Measurements from ENCODE around the gene KL.
A peak's percentile ranks its signal among the peaks of the same experiment; 100 is the strongest.

KL gene

DNA sequence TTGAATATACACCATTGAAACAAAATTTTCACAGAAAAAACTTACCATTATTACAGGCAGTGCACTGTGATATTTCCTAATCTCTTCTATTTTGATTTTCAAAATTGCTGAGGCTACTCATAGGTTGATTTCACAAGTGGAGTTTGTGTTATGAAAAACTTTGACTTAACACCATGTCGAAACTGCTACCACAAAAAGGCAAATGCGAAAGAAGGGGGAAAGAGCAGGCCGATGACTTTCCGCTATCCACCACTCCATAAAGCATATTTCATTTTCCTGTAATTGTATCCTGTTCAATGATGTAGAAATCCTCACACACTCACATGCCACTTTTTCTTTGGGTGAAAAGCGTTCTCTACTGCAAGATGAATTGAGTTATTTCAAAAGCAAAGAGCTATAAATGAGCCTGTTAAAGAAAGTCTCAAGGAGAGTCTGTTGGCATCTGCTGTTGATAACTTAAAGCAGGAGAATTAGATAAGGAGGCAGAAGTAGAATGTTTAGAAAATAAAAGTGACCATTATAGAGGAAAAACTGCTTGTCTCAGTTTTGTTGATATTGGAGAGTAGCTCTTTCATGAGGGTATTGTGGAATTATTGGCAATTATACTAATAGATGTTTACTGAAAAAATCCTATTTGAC is 18.8 kb downstream of the KL start:
- no peak for DNase-seq (ENCODE audit: low read depth, low spot score)

DNA sequence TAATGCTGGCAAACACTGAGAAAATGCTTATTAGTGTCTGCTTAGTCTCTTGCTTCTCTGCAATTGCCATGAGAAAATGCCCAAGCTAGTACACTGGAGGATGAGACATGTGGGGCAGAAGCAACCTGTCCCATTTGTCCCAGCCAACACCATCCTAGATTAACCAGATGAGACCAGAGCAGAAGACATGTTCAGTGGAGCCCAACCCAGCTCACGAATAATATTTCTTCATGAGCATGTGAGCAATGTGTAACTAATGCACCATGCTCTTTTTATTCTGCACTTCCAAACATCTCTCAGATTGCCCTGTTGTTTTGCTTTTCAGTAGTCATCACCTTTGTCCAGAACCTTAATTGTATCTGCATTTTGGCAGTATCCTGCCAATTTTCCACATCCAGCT is 21.4 kb downstream of the KL start:
- DNase-seq (ENCODE audit: low read depth, low spot score) = no peak

DNA sequence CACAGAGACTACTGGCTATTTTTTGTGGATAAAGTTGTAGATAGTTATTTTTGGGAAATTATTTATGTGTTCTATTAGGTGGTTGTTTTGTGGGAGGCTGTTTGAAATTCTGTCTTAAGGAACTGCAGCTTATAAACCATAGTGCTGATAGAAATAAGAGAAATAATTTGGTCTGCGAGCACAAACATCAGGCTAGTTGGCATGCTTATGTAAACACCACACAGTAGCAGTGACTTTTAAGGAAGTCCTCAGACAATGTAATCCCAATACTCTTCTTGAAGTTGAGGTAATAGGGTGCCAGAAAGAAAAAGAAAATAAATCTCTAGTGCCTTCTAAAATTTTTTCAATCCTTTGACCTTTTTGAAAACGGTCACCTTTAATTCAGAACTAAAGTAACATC is 23.9 kb downstream of the KL start:
- no peak for DNase-seq (ENCODE audit: low read depth, low spot score)

DNA sequence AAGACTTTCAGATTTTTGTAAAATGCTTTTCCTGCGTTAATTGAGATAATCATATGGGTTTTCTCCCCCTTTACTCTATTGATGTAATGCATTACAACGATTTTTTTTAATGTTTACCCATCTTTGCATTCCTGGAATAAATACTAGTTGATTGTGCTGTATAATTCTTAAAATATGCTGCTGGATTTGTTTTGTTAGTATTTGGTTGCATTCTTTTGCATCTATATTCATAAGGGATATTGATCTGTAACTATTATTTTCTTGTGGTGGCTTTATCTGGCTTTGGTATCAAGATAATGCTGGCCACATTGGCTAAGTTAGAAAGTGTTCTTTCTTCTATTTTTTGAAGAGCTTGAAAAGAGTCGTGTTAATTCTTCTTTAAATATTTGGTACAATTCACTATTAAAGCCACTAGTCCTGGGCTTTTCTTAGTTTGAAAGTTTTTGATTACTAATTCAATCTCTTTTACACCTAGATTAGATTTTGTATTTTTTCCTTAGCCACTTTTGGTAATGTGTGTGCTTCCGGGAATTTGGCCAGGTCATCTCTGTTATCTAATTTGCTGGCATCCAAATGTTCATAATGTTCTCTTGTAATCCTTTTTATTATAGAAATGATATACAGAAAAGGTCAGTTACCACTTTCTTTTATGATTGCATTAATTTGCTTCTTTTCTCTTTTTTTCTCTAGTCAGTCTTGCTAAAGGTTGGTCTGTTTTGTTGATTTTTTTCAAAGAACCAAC is 29.8 kb downstream of the KL start:
- no peak for DNase-seq (ENCODE audit: low read depth, low spot score)

DNA sequence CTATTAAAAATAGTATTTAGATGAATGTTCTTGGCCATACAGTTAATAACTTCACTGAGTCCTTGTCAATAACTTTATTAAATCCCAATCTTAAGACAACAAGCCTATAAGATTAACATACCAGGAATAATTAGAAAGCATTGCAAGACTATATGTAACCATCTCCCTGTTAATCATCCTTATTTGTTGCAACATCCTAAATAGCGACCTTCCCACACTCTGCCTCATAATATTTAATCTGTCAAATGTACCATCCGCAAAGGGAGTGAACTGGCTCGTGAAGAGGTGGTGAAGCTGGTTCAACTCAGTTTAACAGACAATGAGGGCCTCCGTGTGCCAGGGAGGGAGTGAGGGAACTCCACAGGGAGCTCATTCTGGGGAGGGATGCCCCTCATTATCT is 33.9 kb downstream of the KL start:
- no peak for DNase-seq (ENCODE audit: low read depth, low spot score)

DNA sequence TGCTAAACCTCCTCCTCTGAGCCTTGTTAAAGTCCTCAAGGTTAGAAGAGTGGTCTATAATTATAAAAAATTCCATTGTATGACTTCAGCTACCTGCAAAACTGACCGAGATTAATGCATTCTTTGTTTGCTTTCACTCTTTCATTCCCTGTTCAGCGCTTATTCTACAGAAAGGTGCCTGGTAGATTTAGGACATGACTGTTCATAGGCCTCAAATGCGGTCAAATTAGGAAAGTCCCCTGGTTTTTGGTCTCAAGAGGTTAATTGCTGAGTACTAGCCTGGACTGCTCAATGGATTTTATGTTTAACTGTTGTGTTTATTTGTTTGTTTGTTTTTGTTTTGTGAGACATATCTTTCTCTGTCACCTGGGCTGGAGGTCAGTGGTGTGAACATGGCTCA is 35.4 kb downstream of the KL start:
- DNase-seq (ENCODE audit: low read depth, low spot score) = no peak

DNA sequence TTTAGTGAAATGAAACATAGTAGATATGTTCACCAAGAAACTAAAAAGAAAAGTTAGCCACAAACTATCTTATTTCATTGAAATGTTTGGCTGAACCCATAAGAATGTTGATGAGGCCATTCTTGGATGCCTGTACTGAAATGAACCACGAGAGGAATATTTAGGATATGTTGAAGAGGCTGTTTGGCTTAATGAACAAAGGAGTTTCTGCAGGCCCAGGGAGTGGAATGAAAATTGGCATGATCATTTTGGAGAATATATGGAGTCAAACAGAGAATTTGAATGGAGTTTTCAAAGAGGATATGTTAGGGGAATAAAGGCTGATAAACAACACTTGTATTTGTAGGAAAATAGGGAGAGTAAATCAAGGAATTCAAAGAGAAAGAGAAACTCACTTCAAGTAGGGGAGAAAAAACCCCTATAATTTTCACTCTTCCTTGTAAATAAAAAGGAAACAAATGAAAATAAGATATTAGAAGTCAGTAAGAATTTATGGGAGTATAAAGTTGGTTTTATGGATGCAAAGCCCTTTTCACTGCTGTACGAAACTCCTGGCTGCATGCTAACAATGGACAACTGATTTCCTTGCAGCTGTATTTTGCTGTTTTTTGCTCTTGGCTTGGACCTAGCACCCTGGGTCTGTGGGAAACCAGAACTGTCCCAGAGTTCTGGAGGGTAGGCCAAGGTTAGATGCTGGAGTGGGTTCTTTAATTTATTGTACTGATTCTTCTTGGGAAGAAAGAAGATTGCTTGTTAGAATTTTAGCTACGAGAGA is 36.5 kb downstream of the KL start:
- peak; percentile 78 for DNase-seq (ENCODE audit: low read depth, low spot score)

DNA sequence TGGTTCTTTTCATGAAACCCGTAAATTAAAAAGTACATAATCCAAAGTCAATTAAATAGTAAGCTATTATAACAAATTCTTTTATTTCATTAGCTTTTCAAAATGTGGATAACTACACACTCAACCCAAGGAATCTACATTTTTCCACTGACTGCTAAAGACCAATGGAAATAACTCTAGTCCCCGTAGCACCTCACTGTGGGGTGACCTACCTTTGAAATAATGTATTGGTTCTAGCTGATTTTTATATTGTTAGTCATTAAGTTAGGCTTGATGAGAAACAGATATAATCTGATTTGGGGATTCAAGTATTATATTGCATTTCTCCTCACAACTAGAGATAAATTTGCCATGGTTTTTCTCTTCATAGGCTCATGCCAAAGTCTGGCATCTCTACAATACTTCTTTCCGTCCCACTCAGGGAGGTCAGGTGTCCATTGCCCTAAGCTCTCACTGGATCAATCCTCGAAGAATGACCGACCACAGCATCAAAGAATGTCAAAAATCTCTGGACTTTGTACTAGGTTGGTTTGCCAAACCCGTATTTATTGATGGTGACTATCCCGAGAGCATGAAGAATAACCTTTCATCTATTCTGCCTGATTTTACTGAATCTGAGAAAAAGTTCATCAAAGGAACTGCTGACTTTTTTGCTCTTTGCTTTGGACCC is 37.3 kb downstream of the KL start:
- DNase-seq (ENCODE audit: low read depth, low spot score) = peak; percentile 66

DNA sequence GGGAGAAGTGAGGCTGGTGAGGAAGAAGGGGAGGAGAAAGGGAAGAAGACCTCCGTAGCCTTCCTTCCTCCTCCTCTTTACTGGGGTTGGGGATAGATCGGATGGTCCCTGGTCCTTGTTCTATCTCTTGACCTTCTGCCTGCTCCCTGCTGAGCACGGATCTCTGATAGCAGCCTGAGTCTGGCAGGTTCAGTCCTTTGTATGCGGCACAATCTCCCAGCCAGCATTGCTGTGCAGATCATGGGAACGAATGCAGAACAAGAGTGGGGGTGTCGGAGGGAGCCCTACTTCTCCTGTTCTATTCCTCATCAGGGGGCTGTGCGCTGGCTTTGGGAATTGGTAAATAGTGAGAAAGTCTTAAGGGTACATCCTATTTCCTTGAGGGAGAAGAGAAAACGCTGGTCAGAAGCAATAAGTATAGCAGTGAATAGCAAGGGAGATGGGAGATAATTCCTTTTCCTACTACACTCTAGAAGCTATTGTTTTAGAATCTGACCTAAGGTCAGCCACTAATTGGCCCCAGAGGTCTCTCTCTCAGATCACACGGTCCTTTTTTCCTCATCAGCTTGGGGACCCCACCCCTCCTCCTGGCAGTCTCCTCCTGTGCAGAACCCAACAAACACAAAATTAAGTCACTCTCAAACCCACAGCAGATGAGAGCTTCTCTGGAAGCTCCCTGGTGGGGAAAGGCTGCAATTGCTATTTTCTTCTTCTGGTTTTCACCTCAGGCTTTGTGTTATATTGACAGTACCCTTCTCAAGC is 41.0 kb downstream of the KL start:
- peak; percentile 21 for DNase-seq (ENCODE audit: low read depth, low spot score)

DNA sequence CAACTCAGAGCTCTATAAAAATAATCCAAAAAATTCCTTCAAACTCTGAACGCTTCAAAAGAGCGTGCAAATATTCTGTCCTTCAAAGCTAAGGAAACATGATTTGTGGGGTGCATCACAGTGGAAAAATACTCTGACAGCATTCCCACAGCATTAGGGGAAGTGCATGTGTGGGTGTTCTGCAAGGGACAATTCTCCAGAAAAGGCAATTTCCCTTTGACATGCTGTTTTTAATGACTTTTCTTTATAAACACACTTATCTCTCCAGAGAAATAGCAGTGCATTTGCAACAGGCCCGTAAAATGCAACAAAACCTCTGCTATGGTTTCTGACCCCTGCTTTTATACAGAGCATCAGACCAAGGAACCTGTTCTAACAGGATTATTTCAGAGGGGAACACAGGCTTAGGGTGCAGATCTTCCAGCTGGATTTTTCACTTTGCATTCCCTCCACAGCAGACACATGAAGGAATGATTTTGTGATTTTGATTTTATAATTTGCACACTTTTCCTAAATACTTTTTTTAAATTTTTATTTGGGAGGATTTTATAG is 42.6 kb downstream of the KL start:
- no peak for DNase-seq (ENCODE audit: low read depth, low spot score)

DNA sequence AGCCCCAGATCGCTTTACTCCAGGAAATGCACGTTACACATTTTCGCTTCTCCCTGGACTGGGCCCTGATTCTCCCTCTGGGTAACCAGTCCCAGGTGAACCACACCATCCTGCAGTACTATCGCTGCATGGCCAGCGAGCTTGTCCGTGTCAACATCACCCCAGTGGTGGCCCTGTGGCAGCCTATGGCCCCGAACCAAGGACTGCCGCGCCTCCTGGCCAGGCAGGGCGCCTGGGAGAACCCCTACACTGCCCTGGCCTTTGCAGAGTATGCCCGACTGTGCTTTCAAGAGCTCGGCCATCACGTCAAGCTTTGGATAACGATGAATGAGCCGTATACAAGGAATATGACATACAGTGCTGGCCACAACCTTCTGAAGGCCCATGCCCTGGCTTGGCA is 44.6 kb downstream of the KL start:
- no peak for DNase-seq (ENCODE audit: low read depth, low spot score)

DNA sequence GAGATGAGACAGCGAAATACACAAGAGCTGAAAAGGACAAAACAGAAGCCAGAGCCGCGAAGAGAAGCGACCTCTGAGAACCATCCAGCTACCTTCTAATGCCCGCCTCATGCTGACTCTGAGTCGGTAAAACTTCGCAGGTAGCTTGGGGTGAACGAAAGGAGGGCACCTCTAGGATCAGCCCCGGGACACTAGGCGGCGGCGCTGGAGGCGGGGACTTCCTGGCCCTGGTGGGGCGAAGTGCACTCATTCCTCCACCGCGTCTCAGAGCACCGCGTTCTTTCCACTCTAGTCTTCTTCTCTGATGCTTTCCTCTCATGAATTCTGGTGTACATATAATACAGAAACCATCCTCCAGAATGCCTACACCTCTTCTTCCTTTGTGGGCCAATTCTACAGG is 50.1 kb downstream of the KL start:
- no peak for DNase-seq (ENCODE audit: low read depth, low spot score)

DNA sequence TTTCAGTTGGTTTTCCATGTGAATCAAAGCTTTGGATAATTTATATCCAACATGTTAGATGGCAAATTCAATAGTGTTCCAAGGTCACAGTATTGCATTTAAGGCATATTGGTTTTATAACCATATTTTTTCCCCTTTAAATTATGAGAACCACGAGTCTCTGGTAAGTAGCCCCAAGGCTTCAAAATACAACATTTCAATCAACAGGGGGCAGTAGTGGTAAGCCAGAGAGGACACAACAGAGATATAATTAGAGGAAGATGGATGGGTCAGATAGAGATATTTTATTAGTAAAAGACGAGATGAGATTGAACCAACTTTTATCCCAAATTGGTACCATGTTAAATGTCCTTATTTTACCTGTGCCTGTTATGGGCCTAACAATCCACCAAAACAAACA is 53.1 kb downstream of the KL start:
- no peak for DNase-seq (ENCODE audit: low read depth, low spot score)

DNA sequence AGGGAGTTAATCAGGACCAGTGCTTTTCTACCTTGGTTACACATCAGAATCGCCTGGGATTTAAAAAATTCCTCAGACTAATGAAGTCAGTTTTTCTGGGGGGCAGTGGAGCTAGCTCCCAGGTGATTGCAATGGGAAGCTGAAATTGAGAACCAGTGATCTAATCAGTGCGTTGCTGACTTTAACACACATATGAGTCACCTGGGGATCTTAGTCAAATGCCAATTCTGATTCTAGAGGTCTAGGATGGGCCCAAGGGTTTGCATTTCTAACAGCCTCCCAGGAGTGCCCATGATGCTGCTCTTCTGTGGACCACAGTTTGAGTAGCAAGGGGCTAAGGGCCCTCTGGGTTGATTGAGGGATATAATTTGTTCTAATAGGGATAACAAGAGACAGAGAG is 54.5 kb downstream of the KL start:
- DNase-seq (ENCODE audit: low read depth, low spot score) = no peak

DNA sequence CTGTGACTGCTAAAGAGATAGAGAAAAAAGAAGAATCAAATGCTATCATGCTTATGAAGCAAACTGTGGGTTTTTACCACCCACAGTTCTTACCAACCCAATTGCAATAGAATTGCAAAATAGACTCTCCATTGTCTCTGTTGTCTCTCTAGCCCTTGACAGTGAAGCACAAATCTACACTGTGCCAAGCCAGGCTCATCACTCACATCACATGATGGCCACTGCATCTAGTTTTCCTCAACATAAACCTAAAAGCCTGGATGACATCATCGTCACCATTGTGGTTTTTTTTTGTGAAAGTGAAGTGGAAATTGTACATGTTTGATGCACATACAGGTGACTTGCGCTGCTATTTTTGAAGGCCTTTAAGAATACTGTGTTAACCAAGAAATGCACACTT is 56.1 kb downstream of the KL start:
- no peak for DNase-seq (ENCODE audit: low read depth, low spot score)

DNA sequence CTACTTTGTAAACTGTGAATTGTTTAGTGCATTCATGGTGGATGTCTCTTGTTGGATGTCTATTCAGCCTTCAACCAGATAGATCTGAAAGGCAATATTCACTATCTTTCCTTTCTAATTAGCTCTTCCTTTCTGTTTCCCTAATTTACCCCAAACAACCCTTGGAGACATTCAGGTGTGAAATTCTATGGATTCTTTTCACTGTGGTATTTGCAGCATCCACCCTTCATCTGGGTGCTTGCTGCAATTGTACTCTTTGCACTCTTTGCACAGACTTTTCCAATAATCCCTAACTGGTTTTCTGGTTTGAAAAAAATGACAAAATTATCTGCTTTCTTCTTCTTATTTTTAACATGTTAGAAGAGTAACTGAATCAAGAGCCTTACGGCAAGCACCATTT is 56.5 kb downstream of the KL start:
- no peak for DNase-seq (ENCODE audit: low read depth, low spot score)

DNA sequence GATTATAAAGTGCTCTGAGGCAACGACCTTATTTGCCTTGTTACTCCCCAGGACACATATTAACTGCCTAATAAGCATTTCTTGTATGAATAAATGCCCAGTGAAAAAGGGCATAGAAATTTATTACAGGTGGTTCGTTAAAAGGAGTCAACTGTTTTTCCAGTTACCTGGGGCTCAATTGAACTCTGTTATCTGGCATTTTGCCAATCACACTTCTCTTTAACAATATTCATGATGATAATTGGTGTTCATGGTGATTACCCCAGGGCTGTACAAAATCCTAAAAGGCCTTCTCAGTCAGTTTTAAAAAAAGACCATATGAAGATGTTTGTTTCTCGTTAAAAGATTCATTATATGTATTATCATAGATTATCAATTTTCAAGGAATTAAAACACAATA is 57.1 kb downstream of the KL start:
- no peak for DNase-seq (ENCODE audit: low read depth, low spot score)

DNA sequence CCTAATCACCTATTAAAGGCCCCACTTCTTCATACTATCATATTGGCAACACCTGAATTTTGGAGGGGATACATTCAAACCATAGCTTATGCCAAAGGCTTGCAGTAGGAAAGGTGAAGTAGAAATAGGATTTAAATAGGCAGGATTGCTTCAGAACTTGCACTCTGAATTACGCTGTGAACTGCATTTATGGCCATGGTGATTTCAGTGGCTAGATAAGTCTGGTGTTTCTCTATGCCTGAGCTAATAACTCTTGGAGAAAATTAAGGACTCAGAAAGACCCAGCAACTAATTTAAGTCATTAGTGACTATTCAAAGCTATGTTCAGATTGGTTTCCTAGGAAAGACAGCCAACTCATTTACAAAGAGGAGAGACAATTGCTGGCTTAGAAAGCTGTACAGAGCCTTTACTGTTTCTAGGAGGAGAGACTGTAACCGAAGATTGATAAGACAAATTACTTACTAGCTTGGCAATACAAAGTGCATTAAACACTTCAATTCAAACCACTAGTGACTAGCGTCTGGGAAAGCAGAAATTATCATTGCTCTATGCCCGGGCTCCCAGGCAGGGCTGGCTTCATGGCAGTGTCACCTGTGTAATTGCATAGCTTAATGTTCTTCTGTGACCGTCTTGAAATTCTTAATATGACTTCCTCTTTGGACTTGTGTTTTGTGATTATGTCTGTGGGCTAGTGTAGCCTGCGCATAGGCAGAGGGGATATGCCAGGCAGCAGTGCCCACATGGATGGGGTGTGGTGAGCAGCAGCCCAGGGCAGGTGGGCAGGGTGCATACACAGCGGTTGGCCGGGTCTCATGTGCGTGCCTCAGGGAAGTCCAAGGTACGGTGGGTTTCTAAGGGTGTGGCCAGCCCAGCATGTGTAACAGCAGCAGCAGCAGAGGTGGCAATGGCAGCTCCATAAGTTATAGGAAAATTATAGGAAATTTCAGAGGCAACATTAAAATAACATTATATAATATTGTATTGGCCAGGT is 60.1 kb downstream of the KL start:
- no peak for DNase-seq (ENCODE audit: low read depth, low spot score)

DNA sequence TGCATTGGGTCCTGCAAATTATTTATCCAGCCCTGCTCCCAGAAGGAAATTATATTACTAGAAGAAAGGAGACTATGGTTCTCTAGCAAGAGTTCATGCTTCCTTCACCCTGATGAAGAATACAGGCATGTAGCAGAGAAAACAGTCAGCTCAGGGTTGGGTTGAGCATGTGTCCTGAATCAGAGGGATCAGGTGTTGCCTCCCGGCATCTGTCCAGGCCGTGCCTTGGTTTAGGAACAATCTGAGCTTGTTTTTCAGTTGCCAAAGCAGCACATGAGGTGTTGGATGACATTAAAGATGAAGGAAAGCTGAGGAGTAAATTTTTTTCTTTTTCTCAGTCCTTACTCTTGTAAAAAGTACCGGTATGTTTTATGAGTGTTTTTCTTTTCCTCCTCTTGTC is 62.0 kb downstream of the KL start:
- DNase-seq (ENCODE audit: low read depth, low spot score) = no peak

DNA sequence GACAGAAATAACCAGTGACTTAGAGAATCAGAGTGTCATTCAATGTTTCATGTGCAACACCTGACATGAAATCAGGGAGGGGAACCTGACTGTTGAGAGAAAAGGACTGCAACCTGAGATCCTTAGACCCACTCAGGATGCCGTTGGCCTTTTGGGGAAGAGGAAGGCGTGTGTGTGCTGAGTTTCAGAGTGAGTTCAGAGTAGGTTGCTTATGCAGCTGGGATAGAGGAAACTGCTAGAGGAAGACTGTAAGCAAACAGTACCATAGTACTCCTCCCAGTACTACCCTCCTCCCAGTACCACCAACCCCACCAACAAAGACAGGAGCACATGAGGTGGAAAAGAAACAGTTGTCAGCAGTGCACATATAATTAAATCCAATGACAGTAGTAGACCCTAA is 63.7 kb downstream of the KL start:
- DNase-seq (ENCODE audit: low read depth, low spot score) = no peak

Measured in astrocyte of the hippocampus (primary cell).